Lower leg skin (tissue), 3 donors: ENCODE measurements around the gene CTXND1.

Source experiments
- POLR2A ChIP-seq, 2 donors: fragments of 450-650 bp; IDR thresholded peaks; one replicate each; pipeline ENCODE4 v1.6.1; 2016 to 2017; ENCODE audit warnings: antibody characterized with exemption in 2 of 2, mild to moderate bottlenecking in 1 of 2, moderate library complexity in 1 of 2
- TF ChIP-seq, protein P1 (sequence below), 3 donors: fragments of 450-650 bp; IDR thresholded peaks; one replicate each; pipeline ENCODE4 v1.5.1; 2016; ENCODE audit warnings: antibody characterized with exemption in 3 of 3, mild to moderate bottlenecking in 3 of 3, moderate library complexity in 2 of 3

DNA sequence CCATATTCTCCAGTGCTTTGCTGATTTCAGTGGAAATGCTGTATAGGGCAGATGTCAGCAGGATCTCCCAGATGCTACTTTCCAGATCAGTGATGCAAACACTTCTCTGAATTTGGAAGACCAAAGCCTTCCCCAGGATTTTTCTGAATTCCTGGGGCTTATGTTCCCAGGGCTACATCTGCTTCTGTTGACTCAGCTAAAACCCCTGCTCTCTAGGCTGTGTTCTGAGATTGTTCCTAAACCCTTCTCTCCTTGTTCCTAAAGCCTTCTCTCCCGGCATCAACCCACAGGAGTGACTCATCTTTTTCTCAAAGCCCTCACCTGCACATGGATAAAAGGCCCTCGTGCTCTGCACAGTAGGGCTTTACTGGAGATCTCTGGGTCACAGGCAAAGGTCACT, 63.8 kb downstream of the CTXND1 start:
- TF ChIP-seq, protein P1, sequence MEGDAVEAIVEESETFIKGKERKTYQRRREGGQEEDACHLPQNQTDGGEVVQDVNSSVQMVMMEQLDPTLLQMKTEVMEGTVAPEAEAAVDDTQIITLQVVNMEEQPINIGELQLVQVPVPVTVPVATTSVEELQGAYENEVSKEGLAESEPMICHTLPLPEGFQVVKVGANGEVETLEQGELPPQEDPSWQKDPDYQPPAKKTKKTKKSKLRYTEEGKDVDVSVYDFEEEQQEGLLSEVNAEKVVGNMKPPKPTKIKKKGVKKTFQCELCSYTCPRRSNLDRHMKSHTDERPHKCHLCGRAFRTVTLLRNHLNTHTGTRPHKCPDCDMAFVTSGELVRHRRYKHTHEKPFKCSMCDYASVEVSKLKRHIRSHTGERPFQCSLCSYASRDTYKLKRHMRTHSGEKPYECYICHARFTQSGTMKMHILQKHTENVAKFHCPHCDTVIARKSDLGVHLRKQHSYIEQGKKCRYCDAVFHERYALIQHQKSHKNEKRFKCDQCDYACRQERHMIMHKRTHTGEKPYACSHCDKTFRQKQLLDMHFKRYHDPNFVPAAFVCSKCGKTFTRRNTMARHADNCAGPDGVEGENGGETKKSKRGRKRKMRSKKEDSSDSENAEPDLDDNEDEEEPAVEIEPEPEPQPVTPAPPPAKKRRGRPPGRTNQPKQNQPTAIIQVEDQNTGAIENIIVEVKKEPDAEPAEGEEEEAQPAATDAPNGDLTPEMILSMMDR (IDR thresholded peaks at IDR 0.05), result no peak
- TF ChIP-seq POLR2A (IDR thresholded peaks at IDR 0.05), result no peak
